Ishikawa (cell line): Measurements from ENCODE around the gene DUSP7.

Experiments used
- EP300 ChIP-seq: IDR thresholded peaks from 2 replicates; pipeline ENCODE4 v1.6.1; 2012; ENCODE audit warnings: borderline replicate concordance
- TAF1 ChIP-seq: IDR thresholded peaks from 2 replicates; pipeline ENCODE4 v1.6.1; 2012; ENCODE audit warnings: low read depth, mild to moderate bottlenecking
- TF ChIP-seq, protein P1 (sequence below): IDR thresholded peaks from 2 replicates; pipeline ENCODE4 v1.6.1; 2012; ENCODE audit warnings: low read depth, mild to moderate bottlenecking

- TF ChIP-seq EP300 = no peak
- TF ChIP-seq, protein P1, sequence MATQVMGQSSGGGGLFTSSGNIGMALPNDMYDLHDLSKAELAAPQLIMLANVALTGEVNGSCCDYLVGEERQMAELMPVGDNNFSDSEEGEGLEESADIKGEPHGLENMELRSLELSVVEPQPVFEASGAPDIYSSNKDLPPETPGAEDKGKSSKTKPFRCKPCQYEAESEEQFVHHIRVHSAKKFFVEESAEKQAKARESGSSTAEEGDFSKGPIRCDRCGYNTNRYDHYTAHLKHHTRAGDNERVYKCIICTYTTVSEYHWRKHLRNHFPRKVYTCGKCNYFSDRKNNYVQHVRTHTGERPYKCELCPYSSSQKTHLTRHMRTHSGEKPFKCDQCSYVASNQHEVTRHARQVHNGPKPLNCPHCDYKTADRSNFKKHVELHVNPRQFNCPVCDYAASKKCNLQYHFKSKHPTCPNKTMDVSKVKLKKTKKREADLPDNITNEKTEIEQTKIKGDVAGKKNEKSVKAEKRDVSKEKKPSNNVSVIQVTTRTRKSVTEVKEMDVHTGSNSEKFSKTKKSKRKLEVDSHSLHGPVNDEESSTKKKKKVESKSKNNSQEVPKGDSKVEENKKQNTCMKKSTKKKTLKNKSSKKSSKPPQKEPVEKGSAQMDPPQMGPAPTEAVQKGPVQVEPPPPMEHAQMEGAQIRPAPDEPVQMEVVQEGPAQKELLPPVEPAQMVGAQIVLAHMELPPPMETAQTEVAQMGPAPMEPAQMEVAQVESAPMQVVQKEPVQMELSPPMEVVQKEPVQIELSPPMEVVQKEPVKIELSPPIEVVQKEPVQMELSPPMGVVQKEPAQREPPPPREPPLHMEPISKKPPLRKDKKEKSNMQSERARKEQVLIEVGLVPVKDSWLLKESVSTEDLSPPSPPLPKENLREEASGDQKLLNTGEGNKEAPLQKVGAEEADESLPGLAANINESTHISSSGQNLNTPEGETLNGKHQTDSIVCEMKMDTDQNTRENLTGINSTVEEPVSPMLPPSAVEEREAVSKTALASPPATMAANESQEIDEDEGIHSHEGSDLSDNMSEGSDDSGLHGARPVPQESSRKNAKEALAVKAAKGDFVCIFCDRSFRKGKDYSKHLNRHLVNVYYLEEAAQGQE = no peak
- TF ChIP-seq TAF1 = no peak
Observed at GRCh38 chr3:52063026-52063723, 6.8 kb upstream of the DUSP7 start.
